ENCODE measurements around the gene ARHGAP44.

DNA sequence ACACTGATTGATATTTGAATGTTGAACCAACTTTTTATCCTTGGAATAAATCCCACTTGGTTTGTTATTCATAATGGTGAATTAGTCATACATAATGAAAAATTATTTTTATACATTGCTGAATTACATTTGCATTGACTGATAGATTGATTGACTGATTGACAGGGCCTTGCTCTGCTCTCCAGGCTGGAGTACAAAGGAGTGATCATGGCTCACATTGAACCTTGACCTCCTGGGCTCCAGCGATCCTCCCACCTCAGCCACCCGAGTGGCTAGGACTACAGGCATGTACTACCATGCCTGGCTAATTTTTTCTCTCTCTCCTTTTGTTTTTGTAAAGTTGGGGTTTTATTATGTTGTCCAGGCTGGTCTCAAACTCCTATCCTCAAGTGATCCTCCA, 97.8 kb downstream of the ARHGAP44 start:
- TF ChIP-seq POU2F2 (IDR thresholded peaks at IDR 0.05; ENCODE audit: low read depth, low read length) (no peak), TAF1 (IDR thresholded peaks at IDR 0.05; ENCODE audit: low read depth, low read length) (no peak)

All from GM12891 (cell line).